ENCODE results near the gene IL21R.
"Not testable (repeated sequence)": the region's sequence is repeated elsewhere in the genome, so short reads cannot be mapped to it uniquely, and the experiment has no call there.

IL21R gene

DNA sequence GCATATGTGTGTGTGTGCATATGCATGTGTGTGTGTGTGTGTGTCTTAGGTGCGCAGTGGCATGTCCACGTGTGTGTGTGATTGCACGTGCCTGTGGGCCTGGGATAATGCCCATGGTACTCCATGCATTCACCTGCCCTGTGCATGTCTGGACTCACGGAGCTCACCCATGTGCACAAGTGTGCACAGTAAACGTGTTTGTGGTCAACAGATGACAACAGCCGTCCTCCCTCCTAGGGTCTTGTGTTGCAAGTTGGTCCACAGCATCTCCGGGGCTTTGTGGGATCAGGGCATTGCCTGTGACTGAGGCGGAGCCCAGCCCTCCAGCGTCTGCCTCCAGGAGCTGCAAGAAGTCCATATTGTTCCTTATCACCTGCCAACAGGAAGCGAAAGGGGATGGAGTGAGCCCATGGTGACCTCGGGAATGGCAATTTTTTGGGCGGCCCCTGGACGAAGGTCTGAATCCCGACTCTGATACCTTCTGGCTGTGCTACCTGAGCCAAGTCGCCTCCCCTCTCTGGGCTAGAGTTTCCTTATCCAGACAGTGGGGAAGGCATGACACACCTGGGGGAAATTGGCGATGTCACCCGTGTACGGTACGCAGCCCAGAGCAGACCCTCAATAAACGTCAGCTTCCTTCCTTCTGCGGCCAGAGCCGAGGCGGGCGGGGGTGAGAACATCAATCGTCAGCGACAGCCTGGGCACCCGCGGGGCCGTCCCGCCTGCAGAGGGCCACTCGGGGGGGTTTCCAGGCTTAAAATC is 47.6 kb downstream of the IL21R start:
- peak overlapping the region; percentile 95 for H3K27ac Mint-ChIP-seq
- H3K9me3 Mint-ChIP-seq (ENCODE audit: low read depth): no peaks in the 10 kb centered on the region
- peaks cover 31% of the 10 kb centered on the region for H3K36me3 Mint-ChIP-seq
- peaks cover 88% of the 10 kb centered on the region for H3K4me1 Mint-ChIP-seq (ENCODE audit: low read depth)
- H3K27me3 Mint-ChIP-seq: no peaks in the 10 kb centered on the region
- H3K4me3 Mint-ChIP-seq: peak overlapping the region; percentile 79

- Mint-ChIP-seq H3K36me3 (peaks cover 26% of the 10 kb centered on the region), H3K9me3 (ENCODE audit: low read depth) (no peaks in the 10 kb centered on the region), H3K27ac (peak overlapping the region; percentile 95), H3K4me1 (ENCODE audit: low read depth) (peaks cover 88% of the 10 kb centered on the region), H3K27me3 (no peaks in the 10 kb centered on the region), H3K4me3 (peak overlapping the region; percentile 79)
Measured at GRCh38 chr16:27450196-27450549, 48.2 kb downstream of the IL21R start.

GRCh38 chr16:27452569-27453493 is 50.9 kb downstream of the IL21R start:
- peaks cover 17% of the 10 kb centered on the region for H3K36me3 Mint-ChIP-seq

GRCh38 chr16:27453494-27453825 is 51.5 kb downstream of the IL21R start:
- Mint-ChIP-seq H3K4me3 (no peak overlapping the region), H3K27ac (peak overlapping the region; percentile 75), H3K4me1 (ENCODE audit: low read depth) (peaks cover 83% of the 10 kb centered on the region), H3K36me3 (peaks cover 15% of the 10 kb centered on the region), H3K9me3 (ENCODE audit: low read depth) (no peaks in the 10 kb centered on the region), H3K27me3 (no peaks in the 10 kb centered on the region)

More at GRCh38 chr16:27452569-27453493, 50.9 kb downstream of the IL21R start:
- H3K9me3 Mint-ChIP-seq (ENCODE audit: low read depth): no peaks in the 10 kb centered on the region
- peaks cover 87% of the 10 kb centered on the region for H3K4me1 Mint-ChIP-seq (ENCODE audit: low read depth)
- H3K27ac Mint-ChIP-seq: peak overlapping the region; percentile 75
- H3K27me3 Mint-ChIP-seq: no peaks in the 10 kb centered on the region
- H3K4me3 Mint-ChIP-seq: no peak overlapping the region

GRCh38 chr16:27455700-27456099 is 53.7 kb downstream of the IL21R start:
- H3K27ac Mint-ChIP-seq: peak overlapping the region; percentile 84

GRCh38 chr16:27457605-27457900 is 55.6 kb downstream of the IL21R start:
- not testable (repeated sequence) for H3K36me3 Mint-ChIP-seq; H3K4me3 Mint-ChIP-seq; H3K27me3 Mint-ChIP-seq; H3K9me3 Mint-ChIP-seq (ENCODE audit: low read depth)
- H3K27ac Mint-ChIP-seq: peak overlapping the region; percentile 77
- H3K4me1 Mint-ChIP-seq (ENCODE audit: low read depth): peaks cover 75% of the 10 kb centered on the region

More at GRCh38 chr16:27455700-27456099, 53.7 kb downstream of the IL21R start:
- H3K36me3 Mint-ChIP-seq: peaks cover 14% of the 10 kb centered on the region
- H3K9me3 Mint-ChIP-seq (ENCODE audit: low read depth): no peaks in the 10 kb centered on the region
- no peaks in the 10 kb centered on the region for H3K27me3 Mint-ChIP-seq
- H3K4me1 Mint-ChIP-seq (ENCODE audit: low read depth): peaks cover 80% of the 10 kb centered on the region
- H3K4me3 Mint-ChIP-seq: peak overlapping the region; percentile 4

DNA sequence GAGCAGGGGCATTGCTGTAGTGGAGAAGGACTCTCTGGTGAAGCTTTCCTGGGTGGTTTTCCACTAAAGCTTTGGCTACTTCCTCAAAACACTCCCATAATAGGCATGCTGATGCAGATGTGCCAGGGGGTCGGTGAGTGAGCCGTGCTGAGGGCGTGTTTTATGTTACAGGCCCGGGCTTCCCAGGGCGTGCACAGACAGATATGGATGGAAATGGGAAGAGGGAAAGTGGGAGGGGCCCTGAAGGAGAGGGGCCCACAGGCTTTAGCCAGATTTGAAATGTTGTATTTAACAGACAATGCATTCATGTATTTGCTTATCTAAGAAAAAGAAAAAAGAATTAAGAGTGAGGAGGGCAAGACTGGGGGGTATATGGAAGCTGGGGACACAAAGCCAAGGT is 56.3 kb downstream of the IL21R start:
- no peak overlapping the region for H3K4me3 Mint-ChIP-seq
- no peak overlapping the region for H3K27ac Mint-ChIP-seq
- no peaks in the 10 kb centered on the region for H3K9me3 Mint-ChIP-seq (ENCODE audit: low read depth)
- H3K4me1 Mint-ChIP-seq (ENCODE audit: low read depth): peaks cover 75% of the 10 kb centered on the region
- no peaks in the 10 kb centered on the region for H3K27me3 Mint-ChIP-seq
- peaks cover 4% of the 10 kb centered on the region for H3K36me3 Mint-ChIP-seq

GRCh38 chr16:27458987-27459688 is 57.2 kb downstream of the IL21R start:
- peak overlapping the region; percentile 50 for H3K27ac Mint-ChIP-seq
- H3K27me3 Mint-ChIP-seq: no peaks in the 10 kb centered on the region
- H3K4me1 Mint-ChIP-seq (ENCODE audit: low read depth): peaks cover 76% of the 10 kb centered on the region

DNA sequence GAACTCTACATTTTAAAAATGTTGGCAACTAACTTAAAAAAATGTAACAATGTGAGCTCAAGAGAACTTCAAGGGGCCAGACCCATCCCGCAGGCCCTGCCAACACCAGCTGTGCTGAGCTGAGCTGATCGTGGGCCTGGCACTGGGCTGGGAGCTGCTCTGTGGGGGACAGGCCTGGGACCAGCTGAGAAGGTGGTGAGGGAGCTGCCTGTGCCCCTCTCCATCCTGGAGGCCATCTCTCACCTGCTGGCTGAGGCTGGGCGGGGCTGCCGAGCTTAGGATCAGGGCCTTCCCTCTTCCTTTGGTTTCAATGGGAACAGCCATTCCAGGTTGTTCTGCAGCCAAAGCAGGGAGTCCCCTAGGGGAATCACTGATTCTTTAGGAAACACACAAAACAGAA is 58.2 kb downstream of the IL21R start:
- Mint-ChIP-seq H3K36me3 (peaks cover 2% of the 10 kb centered on the region), H3K9me3 (ENCODE audit: low read depth) (no peaks in the 10 kb centered on the region), H3K27ac (no peak overlapping the region), H3K4me1 (ENCODE audit: low read depth) (peaks cover 72% of the 10 kb centered on the region), H3K4me3 (no peak overlapping the region), H3K27me3 (no peaks in the 10 kb centered on the region)

More at GRCh38 chr16:27458987-27459688, 57.2 kb downstream of the IL21R start:
- no peak overlapping the region for H3K4me3 Mint-ChIP-seq
- no peaks in the 10 kb centered on the region for H3K9me3 Mint-ChIP-seq (ENCODE audit: low read depth)
- peaks cover 2% of the 10 kb centered on the region for H3K36me3 Mint-ChIP-seq

DNA sequence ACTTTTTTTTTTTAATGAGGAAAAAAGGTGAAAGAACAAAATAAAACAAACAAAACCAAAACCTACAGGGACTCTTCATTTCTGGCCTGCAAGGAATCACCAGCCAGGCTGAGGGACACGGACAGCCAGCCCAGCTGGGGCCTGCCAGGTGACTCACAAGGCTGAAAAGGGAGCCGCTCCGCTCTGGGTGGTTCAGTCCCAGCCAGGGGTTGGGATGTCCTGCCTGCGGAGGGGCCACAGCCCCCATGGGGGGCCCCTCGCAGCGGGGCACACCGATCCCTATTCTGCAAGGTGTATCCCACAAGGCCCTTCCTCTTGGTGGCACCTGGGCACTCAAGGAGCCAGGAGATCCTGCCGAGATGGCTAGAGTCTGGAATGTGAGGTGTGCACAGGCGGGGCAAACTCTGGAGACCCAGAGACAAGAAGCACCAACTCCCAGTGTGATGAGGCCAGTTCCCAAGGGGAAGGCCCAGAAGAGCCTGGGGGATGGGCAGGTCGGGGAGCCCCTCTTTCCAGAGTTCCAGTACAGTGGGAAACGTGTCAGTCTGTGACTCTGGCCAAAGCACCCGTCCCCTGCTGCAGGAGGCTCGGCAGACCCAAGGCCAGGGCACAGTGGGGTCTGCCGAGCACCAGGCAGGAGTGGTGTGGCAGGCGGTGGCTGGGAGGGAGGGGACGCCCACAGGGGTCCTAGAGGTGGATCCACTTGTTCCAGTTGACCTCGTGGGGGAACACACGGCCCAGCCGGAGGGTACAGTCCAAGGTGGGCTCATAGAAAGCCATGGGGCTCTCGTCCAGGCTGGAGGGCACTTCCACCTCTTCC is 58.9 kb downstream of the IL21R start:
- Mint-ChIP-seq H3K27me3 (no peaks in the 10 kb centered on the region), H3K27ac (no peak overlapping the region), H3K4me1 (ENCODE audit: low read depth) (peaks cover 71% of the 10 kb centered on the region), H3K9me3 (ENCODE audit: low read depth) (no peaks in the 10 kb centered on the region), H3K4me3 (no peak overlapping the region), H3K36me3 (peaks cover 4% of the 10 kb centered on the region)

DNA sequence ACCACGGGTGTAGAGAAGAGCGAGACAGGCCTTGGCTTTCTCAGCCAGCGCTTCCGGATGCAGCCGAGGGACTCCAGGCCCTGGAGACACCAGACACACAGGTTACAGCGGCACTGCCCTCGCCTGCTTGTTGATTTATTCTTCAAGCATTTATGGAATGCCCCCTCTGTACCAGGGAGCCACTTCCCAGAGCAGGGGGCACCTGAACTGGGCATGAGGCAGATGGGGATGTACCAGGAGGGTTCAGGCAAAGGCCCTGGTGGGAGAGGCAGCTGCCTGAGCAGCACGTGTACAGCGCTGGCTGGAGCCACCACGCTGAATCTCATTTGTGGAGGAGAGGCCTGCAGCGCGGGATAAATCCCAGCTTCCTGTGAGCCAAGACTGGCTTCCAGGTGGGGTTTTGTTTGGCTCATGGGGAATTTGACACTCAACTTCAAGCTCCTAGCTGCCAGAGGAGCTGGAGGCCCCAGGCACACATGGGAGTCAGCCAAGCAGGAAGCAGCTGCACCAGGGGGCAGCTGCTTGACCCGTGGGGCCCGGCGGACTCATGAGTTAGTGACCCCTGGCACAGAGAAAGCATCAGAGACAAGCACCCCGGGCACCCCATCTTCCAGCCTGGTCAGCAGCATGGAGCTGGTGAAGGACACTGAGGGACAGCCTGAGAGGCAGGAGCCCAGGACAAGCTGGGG is 59.7 kb downstream of the IL21R start:
- Mint-ChIP-seq H3K27ac (no peak overlapping the region), H3K27me3 (no peaks in the 10 kb centered on the region), H3K36me3 (peaks cover 12% of the 10 kb centered on the region), H3K4me3 (no peak overlapping the region), H3K4me1 (ENCODE audit: low read depth) (peaks cover 71% of the 10 kb centered on the region), H3K9me3 (ENCODE audit: low read depth) (no peaks in the 10 kb centered on the region)

DNA sequence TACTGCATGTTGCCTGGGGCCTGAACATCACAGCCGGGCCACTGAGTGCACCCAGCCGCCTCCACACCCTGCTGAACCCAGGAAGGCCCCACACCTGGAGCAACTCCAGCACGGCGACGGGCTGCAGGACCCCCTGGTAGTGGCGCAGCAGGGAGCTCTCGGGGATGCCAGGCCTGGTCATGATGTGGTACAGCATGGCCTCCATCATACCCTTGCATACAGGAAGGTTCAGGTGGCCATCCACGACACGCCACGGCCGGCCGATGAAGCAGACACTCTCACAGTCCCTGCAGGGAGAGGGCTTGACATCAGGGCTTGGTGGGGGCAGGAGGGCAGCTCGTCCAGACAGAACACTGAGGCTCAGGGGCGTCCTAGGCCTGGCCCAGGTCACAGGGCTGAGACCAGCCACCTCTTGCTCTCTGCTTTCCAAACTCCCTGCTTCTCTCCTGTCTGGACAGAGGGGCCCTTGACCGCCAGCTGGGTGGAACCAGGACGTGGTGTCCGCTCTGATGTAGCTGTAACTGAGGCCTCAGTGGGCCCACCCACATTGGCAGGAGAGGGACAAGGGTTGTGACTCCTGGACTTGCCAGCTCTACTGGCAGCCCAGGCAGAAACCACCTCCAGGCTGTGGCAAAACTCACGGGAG is 60.3 kb downstream of the IL21R start:
- Mint-ChIP-seq H3K36me3 (peaks cover 17% of the 10 kb centered on the region), H3K9me3 (ENCODE audit: low read depth) (no peaks in the 10 kb centered on the region), H3K27ac (peak overlapping the region; percentile 6), H3K27me3 (no peaks in the 10 kb centered on the region), H3K4me1 (ENCODE audit: low read depth) (peaks cover 64% of the 10 kb centered on the region), H3K4me3 (no peak overlapping the region)

GRCh38 chr16:27462846-27463682 is 61.1 kb downstream of the IL21R start:
- peak overlapping the region; percentile 88 for H3K27ac Mint-ChIP-seq
- no peaks in the 10 kb centered on the region for H3K9me3 Mint-ChIP-seq (ENCODE audit: low read depth)
- no peaks in the 10 kb centered on the region for H3K27me3 Mint-ChIP-seq
- H3K4me3 Mint-ChIP-seq: peak overlapping the region; percentile 40
- peaks cover 61% of the 10 kb centered on the region for H3K4me1 Mint-ChIP-seq (ENCODE audit: low read depth)
- peaks cover 22% of the 10 kb centered on the region for H3K36me3 Mint-ChIP-seq

Measured in activated naive CD8-positive, alpha-beta T cell (primary cell).